HFFc6 (cell line): Measurements from ENCODE around the gene SHISAL2A. TPM values are rescaled to one million over a fixed set of nuclear protein-coding genes. Genes with fewer than 3 reads are reported as not detected.

Experiments used
- DNase-seq: peaks from one replicate; pipeline ENCODE4 v3.0.0-alpha.2; 2018
- H3K27ac Mint-ChIP-seq: 2 replicates; pipeline ENCODE4 v1.8.0; 2020; ENCODE audit warnings: mild to moderate bottlenecking, mixed read lengths
- H3K27me3 Mint-ChIP-seq: 2 replicates; pipeline ENCODE4 v1.8.0; 2021; ENCODE audit warnings: mild to moderate bottlenecking, moderate library complexity, mixed read lengths; ENCODE audit not compliant: insufficient read depth
- H3K36me3 Mint-ChIP-seq: 2 replicates; pipeline ENCODE4 v1.8.0; 2021; ENCODE audit warnings: low read depth, mixed read lengths
- H3K4me1 Mint-ChIP-seq: 2 replicates; pipeline ENCODE4 v1.8.0; 2020; ENCODE audit warnings: low read depth, mixed read lengths
- H3K4me3 Mint-ChIP-seq: 2 replicates; pipeline ENCODE4 v1.8.0; 2020; ENCODE audit warnings: mild to moderate bottlenecking, moderate library complexity, mixed read lengths
- H3K9me3 Mint-ChIP-seq: 2 replicates; pipeline ENCODE4 v1.8.0; 2020; ENCODE audit warnings: mild to moderate bottlenecking, mixed read lengths
- total RNA-seq, 6 experiments: library from RNA; stranded (reverse); fragmentation: NEBNext Ultra II Directional; extraction: Animal tissue kit (Norgen Biotek cat#: 25700); gene quantifications; 2 replicates in 1 of 6; 3 replicates in 5 of 6; pipeline ENCODE4 v1.2.3, GENCODE V29; 2021
- TF ChIP-seq, protein P1 (sequence below): fragments of 200-600 bp; sonication (generic); IDR thresholded peaks from 2 replicates; pipeline ENCODE4 v1.5.0; 2021; ENCODE audit warnings: antibody characterized with exemption, mild to moderate bottlenecking

The SHISAL2A gene
- total RNA-seq, 6 experiments from 2014 or later: not detected

DNA sequence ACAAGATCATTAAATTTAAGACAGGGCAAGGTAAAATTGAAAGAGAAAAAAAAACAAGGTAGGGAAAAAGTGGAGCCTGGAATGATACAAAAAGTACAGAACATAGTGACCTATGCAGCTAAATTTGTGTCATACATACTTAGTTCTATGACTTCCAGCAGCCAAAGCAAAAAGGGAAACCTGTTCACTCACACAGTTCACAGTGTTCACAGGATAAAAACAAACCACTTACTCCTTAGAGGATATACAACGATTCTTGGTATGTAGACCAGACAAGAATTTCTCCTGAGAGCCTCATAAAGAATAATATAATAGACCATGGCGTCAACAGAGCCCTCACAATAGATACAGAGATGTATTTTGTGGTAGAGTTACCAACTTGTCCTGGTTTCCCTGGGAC is 37.6 kb downstream of the SHISAL2A start:
- TF ChIP-seq, protein P1, sequence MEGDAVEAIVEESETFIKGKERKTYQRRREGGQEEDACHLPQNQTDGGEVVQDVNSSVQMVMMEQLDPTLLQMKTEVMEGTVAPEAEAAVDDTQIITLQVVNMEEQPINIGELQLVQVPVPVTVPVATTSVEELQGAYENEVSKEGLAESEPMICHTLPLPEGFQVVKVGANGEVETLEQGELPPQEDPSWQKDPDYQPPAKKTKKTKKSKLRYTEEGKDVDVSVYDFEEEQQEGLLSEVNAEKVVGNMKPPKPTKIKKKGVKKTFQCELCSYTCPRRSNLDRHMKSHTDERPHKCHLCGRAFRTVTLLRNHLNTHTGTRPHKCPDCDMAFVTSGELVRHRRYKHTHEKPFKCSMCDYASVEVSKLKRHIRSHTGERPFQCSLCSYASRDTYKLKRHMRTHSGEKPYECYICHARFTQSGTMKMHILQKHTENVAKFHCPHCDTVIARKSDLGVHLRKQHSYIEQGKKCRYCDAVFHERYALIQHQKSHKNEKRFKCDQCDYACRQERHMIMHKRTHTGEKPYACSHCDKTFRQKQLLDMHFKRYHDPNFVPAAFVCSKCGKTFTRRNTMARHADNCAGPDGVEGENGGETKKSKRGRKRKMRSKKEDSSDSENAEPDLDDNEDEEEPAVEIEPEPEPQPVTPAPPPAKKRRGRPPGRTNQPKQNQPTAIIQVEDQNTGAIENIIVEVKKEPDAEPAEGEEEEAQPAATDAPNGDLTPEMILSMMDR: no peak
- Mint-ChIP-seq H3K9me3 (no peaks in the 10 kb centered on the region), H3K36me3 (no peaks in the 10 kb centered on the region), H3K4me3 (no peak overlapping the region), H3K4me1 (peaks cover 30% of the 10 kb centered on the region), H3K27ac (no peak overlapping the region), H3K27me3 (peaks cover 2% of the 10 kb centered on the region; the same call in 1 of the 2 replicates)
- no peak for DNase-seq

DNA sequence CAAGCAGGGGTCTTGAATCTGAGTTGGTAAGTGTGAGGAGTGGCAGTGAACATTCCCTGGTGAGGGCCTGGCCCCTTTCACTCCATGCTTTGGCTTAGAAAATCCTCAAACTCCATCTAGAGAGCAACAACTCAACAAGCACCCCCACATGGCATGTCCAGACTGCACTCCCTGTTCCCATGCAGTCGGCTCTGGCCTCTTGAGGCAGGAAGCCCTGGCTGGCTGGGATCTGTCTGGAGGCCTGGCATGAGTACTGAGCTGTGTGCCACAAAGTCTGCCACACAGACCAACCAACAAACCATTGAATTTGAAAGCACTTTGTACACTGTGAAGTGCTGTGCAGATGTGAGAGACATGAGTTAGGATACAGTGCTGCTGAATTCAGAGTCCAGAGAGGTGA is 40.0 kb downstream of the SHISAL2A start:
- Mint-ChIP-seq H3K4me3 (no peak overlapping the region), H3K4me1 (peaks cover 39% of the 10 kb centered on the region), H3K27me3 (peaks cover 2% of the 10 kb centered on the region; the same call in 1 of the 2 replicates), H3K9me3 (no peaks in the 10 kb centered on the region), H3K36me3 (no peaks in the 10 kb centered on the region), H3K27ac (no peak overlapping the region)
- no peak for DNase-seq
- TF ChIP-seq, protein P1: no peak

DNA sequence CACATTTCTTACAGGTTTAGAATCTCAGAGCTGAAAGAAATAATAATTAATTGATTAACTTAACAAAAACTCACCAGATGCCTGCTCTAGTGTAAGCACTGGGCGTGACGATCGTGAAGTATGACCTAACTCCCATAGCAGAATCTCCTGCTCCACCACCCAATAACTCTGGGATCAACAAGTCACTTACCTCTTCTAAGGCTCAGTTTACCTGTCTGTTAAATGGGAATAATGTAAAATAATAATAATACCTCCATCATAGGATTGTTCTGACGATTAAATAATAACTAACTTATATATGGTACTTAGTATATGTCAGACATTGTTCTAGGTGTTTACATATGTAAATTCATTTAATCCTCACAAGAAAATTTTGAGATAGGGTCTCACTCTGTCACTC is 40.5 kb downstream of the SHISAL2A start:
- no peak overlapping the region for H3K4me3 Mint-ChIP-seq
- peaks cover 2% of the 10 kb centered on the region; the same call in 1 of the 2 replicates for H3K27me3 Mint-ChIP-seq
- TF ChIP-seq, protein P1: no peak
- peaks cover 33% of the 10 kb centered on the region for H3K4me1 Mint-ChIP-seq
- H3K36me3 Mint-ChIP-seq: no peaks in the 10 kb centered on the region
- H3K27ac Mint-ChIP-seq: no peak overlapping the region
- H3K9me3 Mint-ChIP-seq: no peaks in the 10 kb centered on the region
- DNase-seq: no peak

DNA sequence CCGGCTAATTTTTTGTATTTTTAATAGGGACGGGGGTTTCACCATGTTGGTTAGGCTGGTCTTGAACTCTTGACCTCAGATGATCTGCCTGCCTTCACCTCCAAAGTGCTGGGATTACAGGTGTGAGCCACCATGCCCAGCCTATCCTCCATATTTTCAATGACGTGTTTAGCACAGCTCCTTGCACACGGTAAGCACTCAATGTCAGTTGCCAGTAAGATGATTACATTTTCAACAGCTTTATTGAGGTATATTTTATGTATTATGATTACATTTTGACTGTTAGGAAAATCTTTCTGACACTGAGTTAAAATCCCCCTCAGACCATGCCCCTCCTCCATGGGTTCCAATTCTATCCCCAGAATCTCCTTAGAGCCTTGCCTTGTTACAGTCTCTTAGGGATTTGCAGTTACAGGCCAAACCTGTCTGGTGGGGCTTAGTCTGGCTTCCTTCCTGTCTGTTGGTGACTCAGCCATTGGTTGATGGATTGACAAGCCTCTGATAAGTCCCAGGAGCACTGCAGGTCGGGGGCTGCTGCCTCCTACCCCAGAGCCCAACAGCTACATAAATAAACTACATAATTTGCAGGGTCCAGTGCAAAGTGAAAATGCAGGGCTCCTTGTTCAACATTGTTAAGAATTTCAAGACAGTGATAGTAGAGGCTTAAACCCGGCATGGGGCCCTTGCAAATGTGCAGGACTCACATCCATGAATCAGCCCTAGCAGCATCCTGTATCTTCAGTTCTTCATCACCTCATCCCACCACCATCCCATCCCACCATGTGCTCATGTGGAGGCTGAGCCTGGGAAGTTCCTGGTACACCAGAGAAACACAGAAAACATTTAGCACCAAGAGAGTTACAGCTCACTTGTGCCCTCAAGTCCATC is 41.8 kb downstream of the SHISAL2A start:
- no peak overlapping the region for H3K4me3 Mint-ChIP-seq
- TF ChIP-seq, protein P1: no peak
- no peak for DNase-seq
- peaks cover 2% of the 10 kb centered on the region; the same call in 1 of the 2 replicates for H3K27me3 Mint-ChIP-seq
- H3K36me3 Mint-ChIP-seq: no peaks in the 10 kb centered on the region
- H3K9me3 Mint-ChIP-seq: no peaks in the 10 kb centered on the region
- no peak overlapping the region for H3K27ac Mint-ChIP-seq
- peaks cover 21% of the 10 kb centered on the region for H3K4me1 Mint-ChIP-seq

DNA sequence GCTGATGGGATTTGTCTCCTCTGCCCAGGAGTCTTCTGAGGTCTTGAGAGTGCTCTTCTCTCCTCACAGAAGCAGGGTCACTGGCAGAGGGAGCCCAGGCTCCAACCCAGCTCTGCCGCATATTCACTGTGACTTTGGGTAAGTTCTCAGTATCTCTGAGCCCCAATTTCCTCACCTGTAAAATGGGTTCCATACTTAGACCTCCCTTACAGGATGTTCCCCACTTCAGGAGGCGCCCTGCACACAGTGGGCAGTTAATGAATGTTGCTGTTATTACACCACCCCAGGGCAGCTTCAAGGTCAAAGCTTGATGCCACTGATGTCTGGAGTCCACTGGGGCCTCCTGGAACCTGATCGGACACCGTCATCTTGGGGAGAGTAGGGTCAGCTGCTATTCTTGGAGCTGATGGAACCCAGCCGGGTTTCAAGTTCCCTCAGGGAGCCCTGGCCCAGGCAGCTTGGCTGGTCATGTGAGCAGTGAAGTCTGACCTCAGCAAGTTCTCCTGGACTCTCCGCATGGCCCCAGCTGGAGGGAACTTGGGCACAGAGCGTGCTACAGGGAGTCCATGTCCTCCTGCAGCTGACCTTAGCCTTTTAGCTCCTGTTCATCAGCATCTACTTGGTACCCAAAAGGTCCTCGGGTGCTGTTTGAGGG is 43.4 kb downstream of the SHISAL2A start:
- Mint-ChIP-seq H3K27me3 (peaks cover 2% of the 10 kb centered on the region; the same call in 1 of the 2 replicates), H3K36me3 (no peaks in the 10 kb centered on the region), H3K9me3 (no peaks in the 10 kb centered on the region), H3K27ac (no peak overlapping the region), H3K4me1 (peaks cover 16% of the 10 kb centered on the region), H3K4me3 (no peak overlapping the region)
- TF ChIP-seq, protein P1: no peak
- DNase-seq: no peak
